Spleen (tissue), 7 donors: ENCODE measurements around the gene TJP1.

ENCODE experiments used
- CTCF ChIP-seq, 11 experiments: fragments of 200-600 bp in 7 of 11; fragments of 450-650 bp in 4 of 11; sonication (generic) in 4 of 11; IDR thresholded peaks in 8 of 11; conservative IDR thresholded peaks in 3 of 11; 1 replicate in 7 of 11; 2 replicates in 4 of 11; pipeline versions ENCODE4 v1.4.0 to v1.8.0; 2016 to 2021; ENCODE audit warnings: antibody characterized with exemption in 11 of 11, inconsistent platforms in 4 of 11, mild to moderate bottlenecking in 1 of 11
- POLR2A ChIP-seq, 3 donors: fragments of 450-650 bp; IDR thresholded peaks; one replicate each; pipeline ENCODE4 v1.5.1; 2017; ENCODE audit warnings: antibody characterized with exemption in 3 of 3, mild to moderate bottlenecking in 1 of 3
- POLR2AphosphoS5 ChIP-seq, 3 donors: sonication (generic); formaldehyde crosslinking; IDR thresholded peaks; one replicate each; pipeline ENCODE4 v1.5.1; 2017; ENCODE audit warnings: antibody characterized with exemption in 3 of 3
- donor health status: DM: no; HTN: no; CAD: no; lungs with moderate emphysema.
- donor health status: DM: no; HTN: no; CAD: no.
- donor health status: DM: no; HTN: no; CAD: no.

DNA sequence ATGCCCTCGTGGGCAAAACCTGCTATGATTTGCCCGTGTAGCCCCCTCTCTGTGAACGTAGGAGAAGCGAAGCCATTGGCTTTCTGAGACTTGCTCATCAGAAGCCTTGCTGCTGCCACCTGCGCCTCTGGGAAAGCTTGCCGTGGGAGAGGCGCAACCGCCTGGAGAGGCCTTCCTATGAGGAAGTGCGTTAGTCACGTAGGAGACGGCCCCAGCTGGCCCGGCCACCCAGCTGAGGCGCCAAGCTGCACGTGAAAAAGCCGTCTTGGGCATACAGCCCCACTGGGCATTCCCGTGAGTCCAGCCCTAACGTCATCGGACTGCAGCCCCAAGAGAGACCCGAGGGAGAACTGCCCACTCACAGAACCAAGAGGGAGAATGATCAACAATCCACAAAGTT lies 49.1 kb upstream of the TJP1 start:
- TF ChIP-seq CTCF (IDR thresholded peaks at IDR 0.05 in 8 of 11, conservative IDR thresholded peaks at IDR 0.05 in 3 of 11) (no peak), POLR2A (IDR thresholded peaks at IDR 0.05) (no peak), POLR2AphosphoS5 (IDR thresholded peaks at IDR 0.05) (peak; percentile 20 to 50 (median 33))
